GM10248 (cell line): ENCODE measurements around the gene DCLRE1A.

Source experiments
- CTCF ChIA-PET: fragments of 300-600 bp; sonication (Branson Sonifier 250); formaldehyde crosslinking; extraction: SDS; loops from one replicate; lab custom pipeline; 2021; ENCODE audit warnings: antibody characterized with exemption; lab: Yijun Ruan, JAX
- POLR2A ChIA-PET: fragments of 350-650 bp; sonication (Branson Sonifier 250); formaldehyde crosslinking; extraction: SDS; loops from one replicate; lab custom pipeline; 2020; ENCODE audit warnings: antibody characterized with exemption; lab: Yijun Ruan, JAX
- DNase-seq: peaks from one replicate; pipeline ENCODE4 v3.0.0; 2012; ENCODE audit errors: extremely low spot score
- CTCF ChIP-seq: IDR thresholded peaks from 2 replicates; pipeline ENCODE4 v1.5.1; 2012; ENCODE audit warnings: mild to moderate bottlenecking, low read depth; ENCODE audit errors: extremely low read depth, missing control alignments, control extremely low read depth

Gene DCLRE1A

GRCh38 chr10:113893570-113893969 lies 39.7 kb upstream of the DCLRE1A start:
- TF ChIP-seq CTCF = no peak
- POLR2A ChIA-PET = no interaction called here
- CTCF ChIA-PET = interaction anchor here (0.9 to 1.5 kb wide), 6 partner anchors 10 to 29 kb away, joined by 3 to 5 read pairs (median 3); no protein-coding TSS in a partner anchor
- no peak for DNase-seq

GRCh38 chr10:113891476-113891875 lies 37.6 kb upstream of the DCLRE1A start:
- DNase-seq = no peak
- TF ChIP-seq CTCF = no peak
- CTCF ChIA-PET = interaction anchor here (1.1 to 1.3 kb wide), 2 partner anchors 10 to 20 kb away, joined by 3 to 4 read pairs; no protein-coding TSS in a partner anchor
- POLR2A ChIA-PET = no interaction called here

GRCh38 chr10:113890769-113891168 lies 36.9 kb upstream of the DCLRE1A start:
- POLR2A ChIA-PET = no interaction called here

GRCh38 chr10:113889911-113890310 lies 36.0 kb upstream of the DCLRE1A start:
- no peak for DNase-seq
- no peak for TF ChIP-seq CTCF
- POLR2A ChIA-PET = no interaction called here
- CTCF ChIA-PET = no interaction called here

More at GRCh38 chr10:113890769-113891168, 36.9 kb upstream of the DCLRE1A start:
- DNase-seq = no peak
- no peak for TF ChIP-seq CTCF
- CTCF ChIA-PET = no interaction called here

- DNase-seq = no peak
- ChIA-PET POLR2A (no interaction called here), CTCF (no interaction called here)
- no peak for TF ChIP-seq CTCF
Observed at GRCh38 chr10:113882240-113882639, 28.4 kb upstream of the DCLRE1A start.

GRCh38 chr10:113880236-113880635 lies 26.4 kb upstream of the DCLRE1A start:
- DNase-seq = no peak
- CTCF ChIA-PET = no interaction called here
- POLR2A ChIA-PET = no interaction called here
- no peak for TF ChIP-seq CTCF
